HG03575 (cell line): Measurements from ENCODE around the gene STUM.
A peak's percentile ranks its signal among the peaks of the same experiment; 100 is the strongest.

Experiments used
- ATAC-seq: cut with Tn5 transposase; IDR thresholded peaks from one replicate; pipeline ENCODE4 v1.9.1; 2021; ENCODE audit not compliant: unreplicated experiment, insufficient number of reproducible peaks, low FRiP score; ENCODE audit errors: extremely low read depth

Gene STUM

DNA sequence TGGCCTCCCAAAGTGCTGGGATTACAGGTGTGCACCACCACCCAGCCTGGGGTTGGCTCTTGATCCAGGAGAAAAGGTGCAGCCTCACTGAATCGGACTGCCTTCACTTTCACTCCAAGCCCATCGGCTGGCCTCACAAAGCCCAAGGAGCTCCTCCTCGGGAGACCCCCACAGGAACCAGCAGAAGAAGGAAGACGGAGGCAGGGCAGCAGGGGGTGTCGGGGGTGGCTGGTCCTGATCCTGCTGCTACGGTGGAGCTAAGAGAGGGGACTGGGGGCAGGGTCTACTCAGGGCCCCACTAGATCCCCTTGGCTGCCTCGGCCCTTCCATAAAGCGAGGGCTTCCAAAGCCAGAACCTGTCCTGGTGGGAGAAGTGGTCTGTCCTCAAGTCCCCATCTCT is 93.9 kb downstream of the STUM start:
- ATAC-seq, result no peak

DNA sequence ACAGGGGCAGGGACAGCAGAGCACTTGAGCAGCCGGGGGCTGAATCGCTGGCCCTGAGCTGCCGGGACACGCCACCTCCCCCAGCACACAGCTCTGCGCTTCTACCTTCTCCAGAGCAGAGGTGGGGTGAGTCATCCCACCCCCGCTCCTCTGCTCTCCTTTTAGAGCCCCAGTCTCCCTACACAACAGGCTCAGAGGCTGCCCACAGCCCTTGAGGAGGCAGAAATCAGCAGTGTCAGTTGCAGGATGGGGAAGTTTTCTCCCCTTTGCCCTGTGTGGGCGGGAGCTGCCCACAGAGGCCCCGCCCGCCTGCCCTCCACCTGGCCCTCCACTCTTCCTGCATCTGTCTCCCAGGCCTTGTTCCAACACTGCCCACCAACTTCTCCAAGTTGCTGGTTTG is 94.6 kb downstream of the STUM start:
- ATAC-seq, result no peak

DNA sequence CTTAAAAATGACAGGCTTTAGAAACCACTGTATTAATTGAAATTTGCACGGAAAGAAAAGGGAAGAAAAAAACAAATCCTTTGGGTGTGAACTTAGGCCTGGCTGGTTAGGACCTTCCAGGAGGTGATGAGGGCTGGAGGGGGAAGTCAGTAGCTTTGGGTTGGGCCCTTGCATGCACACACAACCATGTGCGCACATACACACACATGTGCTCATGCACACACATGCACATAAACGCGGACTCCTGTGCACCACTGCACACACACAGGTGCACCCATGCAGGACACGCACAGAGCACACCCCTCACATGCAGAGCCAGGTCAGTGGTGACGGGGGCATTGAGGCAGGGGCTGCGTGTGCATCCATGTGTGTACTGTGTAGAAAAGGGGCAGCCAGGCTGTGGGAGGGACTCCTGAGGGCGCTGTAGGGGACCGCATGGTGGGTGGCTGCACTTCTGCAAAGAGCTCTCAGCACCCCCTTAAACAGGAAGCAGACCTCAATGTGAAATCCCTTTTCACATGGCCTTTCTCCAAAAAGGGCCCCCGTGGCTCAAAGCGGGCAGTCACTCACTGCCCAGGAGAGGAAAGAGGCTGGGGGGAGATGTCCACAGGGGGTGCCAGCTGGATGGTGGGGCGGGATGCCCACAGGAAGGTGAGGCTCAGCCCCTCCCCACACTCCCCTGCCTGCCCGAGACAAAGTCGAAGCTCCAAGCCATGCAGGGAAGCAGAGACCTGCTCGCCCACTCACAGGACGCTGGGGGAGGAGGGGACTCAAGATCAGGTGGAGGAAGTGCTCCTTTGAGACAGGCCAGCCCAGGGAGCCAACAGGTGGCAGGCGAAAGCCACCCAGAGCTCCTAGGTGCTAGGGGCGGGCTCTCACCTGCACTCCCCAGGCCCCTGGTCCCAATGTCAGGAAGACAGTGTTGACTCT is 95.3 kb downstream of the STUM start:
- ATAC-seq, result no peak

DNA sequence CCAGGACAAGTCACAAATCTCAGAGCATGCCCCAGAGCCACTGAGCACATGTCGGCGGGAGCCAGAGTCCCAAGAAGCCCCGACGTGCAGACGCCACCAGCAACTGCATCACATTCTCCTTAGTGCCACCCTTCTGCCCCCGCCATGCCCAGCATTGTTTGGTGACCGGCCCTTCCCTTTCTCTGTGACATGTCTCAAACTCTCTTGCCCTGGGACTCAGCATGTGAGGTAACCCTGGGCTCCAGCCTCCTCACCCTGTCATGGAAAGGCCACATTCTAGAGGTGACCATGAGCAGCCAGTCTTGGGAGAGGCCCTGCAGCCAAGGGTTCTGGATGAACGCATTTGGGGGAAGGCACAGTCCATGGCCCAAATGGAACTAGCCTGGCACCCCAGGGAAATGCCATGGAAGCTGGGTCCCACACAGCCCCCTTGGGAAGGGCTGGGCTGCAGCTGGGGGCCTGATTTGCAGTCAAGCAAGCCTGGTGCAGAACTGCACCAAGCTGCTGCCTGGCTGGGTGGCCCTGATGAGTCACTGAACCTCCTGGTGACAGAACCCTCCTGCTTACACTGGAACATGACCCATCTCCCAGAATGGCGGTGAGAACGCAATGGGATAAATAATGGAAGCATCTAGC is 96.1 kb downstream of the STUM start:
- ATAC-seq, result no peak

DNA sequence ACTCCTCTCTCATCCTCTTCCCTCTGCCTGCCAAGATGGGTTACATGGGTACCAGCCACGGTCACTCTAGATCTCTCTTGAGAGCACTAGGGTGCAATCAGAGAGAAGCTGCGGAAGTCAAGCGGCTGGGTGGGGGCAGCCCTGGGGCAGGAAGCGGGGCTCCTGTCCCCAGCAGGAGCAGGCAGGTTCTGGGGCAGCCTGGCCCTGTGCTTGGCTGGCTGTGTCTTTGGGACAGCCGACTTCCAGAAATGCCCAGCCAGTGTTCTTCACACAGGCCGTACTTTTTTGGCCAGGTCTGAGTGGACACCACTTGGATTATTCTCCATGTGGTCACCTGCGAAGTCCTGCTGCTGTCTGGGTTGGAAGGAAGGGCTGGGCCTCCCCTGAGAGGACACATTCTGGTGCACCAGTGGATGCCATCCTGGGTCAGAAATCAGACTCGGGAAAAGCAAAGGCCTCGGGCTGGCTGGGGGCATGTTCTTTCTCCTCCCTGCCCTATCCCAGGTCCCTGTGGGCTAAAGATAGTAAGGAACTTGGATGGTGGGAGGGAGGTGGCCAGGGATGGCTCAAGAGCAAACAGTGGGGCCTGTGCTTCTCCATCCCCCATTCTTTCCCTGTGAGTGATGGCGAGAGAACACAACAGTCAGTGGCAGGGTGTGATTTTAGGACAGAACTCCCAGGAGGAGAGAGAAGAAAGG is 96.9 kb downstream of the STUM start:
- ATAC-seq, result no peak

DNA sequence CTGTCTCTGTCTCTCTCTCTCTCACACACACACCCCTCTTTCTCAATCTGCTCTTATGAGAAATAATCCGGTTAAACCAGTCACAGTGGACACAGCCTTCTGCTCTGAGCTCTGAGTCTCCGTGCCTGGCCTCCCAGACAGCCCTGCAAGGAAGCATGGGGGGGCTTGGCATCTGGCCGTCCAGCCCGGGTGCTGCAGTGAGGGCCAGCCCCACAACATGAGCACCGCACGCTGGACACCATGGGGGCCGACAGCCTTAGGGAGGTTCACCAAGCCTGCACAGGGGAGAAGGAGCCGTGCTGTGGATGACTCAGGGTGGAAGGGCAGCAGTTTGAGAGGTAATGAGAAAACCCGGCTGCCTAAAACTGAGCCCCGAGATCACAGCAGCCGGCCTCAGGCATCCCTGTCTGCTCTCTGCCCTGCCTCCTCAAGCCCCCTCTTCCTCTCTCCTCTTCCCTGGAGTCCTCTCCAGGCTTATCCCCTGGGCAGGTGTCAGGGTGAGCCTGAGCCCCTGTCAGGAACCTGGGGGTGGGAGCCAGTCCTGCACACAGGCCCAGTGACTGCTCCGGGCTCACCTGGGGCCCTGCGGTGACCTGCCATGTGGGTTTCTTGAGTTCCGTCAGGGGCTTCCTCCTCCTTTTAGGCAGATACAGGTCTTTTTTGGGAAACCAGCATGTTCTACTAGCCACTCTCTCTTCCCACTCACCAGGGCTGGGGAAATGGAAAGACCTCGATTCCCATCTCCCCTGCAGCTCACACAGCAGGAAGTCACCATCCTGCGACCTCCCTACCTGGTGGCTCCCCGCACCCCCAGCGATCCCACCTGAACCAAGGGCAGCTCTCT is 97.7 kb downstream of the STUM start:
- no peak for ATAC-seq

DNA sequence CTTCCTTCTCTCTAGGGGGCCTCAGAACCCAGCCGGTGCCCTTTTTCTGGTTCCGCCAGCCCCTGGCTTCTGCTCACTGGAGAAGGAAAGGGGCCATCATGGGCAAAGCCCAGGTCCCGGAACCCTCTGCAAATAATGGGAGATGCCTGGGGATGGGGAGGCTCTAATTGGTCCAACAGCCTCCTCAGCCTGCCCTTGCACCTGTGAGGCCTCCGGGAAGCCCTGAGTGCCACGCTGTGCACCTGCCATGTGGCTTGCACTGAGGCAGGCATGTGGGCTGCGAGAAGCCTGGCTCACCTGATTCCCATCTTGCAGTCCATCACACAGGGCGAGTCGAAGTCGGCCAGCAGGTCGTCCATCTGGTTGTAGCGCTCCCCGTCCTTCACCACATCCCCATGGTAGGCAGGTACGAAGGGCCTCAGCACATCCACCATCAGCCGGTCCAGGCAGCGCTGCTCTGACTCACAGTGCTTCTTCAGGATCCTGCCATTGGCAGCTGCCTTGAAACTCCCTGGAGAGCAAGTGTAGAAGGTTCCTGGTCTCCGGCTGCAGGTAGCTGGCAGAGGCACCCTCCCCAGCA is 98.4 kb downstream of the STUM start:
- no peak for ATAC-seq

DNA sequence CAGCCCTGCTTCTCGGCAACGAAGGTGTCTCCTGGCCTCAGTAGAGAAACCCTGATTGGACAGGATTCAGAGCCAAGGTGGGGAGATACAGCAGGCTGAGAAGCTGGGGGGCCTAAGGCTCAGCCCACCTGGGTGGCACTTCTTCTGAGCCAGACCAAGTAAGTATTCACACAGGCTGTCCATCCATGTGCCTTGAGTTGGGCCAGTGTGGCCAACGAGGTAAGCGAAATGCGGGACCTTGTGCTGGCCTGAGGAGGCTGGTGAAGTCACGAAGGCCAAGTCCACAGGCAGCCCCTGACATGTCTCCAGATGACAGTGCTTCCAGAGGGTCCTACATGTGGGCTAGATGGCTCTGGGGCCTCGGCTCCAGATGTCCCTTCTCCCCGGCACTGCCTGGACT is 99.2 kb downstream of the STUM start:
- ATAC-seq, result no peak

DNA sequence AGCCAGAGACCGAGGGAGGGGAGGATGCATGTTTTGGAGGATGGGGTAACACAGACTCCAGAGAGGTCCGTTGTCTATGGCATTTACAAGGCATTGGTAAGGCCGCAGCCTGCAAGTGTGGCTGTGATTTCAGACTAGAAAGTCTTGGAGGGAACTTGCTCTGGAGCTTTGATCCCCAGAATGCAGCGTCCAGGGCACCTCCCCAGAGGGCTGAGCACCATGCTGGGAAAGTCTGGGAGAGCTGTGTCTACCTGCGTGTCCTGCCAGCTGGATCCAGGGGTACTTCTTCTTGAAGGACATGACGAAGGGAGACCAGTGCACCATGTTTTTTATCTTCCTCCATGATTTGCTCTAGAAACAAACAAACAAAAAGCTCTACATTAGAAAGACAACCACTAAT is 99.9 kb downstream of the STUM start:
- no peak for ATAC-seq

DNA sequence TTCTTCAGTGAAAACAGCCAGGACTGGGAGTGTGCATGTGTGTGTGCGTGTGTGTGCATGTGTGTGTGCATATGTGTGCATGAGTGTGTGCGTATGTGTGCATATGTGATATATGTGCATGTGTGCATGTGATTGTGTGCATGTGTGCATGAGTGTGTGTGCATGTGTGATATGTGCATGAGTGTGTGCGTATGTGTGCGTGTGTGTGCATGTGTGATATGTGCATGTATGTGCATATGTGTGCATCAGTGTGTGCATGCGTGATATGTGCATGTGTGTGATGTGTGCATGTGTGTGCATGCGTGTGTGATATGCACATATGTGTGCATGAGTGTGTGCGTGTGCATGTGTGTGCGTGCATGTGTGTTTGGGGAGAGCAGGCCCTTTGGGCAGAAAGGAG is 100.7 kb downstream of the STUM start:
- no peak for ATAC-seq

DNA sequence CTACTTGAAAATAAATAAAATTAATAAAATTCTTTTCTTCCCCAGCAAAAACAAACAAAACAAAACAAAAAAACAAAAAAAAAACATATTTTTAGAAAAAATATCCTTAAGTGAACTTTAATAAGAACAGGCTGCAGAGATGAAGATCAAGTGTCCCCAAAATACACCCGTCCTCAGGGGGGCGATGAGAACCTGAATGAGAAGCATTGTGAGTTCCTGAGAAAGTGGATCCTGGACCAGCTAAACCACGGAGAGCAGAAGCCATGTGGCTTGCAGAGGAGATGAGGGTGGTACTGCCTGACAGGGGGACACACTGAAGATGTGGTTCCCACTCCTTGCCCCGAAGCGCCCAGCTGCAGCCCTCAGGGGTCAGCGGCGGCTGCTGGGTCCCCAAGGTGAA is 101.2 kb downstream of the STUM start:
- ATAC-seq, result no peak

DNA sequence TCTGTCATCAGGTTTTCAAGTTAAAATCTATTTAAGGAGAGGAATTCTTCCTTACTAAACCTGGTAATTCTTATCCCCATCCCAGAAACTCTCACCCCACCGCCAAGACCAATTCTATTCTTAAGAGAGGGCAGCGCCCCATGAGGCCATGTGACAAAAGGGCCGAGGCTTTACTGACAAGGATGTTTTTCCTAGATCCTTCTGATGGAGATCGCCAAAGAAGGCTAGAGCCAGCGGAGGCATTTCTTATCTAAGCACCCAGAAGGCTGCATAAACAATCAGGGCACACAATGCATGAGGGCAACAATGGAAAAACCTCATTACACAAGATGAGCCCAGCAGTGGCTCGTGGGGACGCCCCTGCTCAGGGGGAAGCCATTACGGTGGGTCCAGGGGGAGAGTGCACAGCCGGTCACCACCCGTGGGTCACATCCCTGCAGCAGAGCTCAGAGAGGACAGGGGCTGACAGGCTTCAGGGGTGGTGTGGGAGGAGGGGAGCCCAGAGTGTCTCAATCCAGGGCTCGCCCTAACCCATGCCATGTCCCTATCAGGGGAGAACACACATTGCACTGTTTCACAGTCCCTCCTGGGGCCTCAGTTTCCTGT is 101.8 kb downstream of the STUM start:
- ATAC-seq, result no peak

DNA sequence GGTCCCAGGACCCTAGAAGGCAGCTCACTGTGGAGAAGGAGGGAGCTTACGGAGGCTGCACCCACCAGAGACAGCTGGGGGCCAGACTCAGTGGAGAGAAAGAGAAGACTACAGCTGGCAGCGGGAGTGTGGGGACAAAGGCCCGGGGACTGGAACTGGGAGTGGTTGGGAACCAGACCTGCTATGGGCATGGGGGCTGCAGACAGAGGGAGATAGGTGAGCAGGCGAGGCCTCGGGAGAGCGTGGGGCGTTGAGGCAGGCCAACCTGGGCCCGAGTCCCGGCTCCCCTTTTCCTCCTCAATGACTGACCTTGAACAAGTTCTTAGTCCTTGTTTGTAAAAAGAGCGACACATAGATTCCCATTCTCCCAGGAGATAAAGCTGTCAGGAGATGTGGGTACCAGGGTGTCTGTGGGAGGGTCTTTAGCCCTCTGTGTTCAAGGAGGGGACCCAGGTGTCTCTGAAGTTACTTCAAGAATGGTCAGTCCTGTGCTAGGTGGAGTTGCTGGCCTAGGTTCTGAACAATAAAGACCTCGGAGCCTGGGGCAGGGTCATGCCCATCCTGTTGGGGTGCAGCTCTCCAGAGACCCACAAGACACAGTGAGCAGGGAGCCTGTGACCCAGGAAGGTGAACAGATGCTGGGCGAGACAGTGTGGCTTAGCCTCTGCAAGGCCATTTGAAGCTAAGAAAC is 102.6 kb downstream of the STUM start:
- no peak for ATAC-seq

DNA sequence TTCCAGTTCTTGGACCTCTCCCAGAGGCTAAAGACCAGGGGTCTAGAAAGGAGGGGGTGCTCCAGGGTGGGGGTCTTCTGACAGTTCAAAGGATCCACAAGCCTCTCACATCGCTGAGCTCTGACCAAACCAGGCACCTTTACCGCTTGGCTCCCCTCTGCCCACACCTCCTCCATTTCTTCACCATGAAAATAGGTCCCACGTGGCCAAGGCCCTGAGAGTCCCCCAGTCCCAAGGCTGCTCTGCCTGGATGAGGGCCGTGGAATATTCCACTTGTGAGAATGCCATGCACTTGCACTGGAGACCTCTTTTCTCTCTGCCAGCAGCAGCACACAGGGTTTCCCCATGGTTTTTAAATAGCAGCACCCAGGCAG is 103.2 kb downstream of the STUM start:
- ATAC-seq, result no peak

DNA sequence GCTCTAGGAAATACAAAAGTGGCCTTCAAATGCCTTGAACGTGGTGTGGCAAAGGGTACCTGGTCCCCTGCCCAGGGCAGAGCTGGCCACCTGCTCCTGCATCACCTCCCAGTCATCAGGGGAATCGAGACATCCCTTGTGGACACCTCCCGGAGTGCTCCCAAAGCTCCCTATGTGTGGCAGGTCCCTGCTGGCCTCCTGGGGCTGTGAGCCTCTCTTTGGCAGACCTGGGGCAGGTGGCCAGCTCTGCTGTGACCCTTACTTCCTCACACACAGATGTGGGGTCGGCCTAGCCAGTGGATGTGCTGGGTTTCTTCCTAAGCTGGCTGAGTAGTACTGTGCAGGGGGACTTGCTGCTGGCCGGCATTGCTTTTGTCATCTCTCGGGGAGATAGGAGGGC is 104.0 kb downstream of the STUM start:
- no peak for ATAC-seq

DNA sequence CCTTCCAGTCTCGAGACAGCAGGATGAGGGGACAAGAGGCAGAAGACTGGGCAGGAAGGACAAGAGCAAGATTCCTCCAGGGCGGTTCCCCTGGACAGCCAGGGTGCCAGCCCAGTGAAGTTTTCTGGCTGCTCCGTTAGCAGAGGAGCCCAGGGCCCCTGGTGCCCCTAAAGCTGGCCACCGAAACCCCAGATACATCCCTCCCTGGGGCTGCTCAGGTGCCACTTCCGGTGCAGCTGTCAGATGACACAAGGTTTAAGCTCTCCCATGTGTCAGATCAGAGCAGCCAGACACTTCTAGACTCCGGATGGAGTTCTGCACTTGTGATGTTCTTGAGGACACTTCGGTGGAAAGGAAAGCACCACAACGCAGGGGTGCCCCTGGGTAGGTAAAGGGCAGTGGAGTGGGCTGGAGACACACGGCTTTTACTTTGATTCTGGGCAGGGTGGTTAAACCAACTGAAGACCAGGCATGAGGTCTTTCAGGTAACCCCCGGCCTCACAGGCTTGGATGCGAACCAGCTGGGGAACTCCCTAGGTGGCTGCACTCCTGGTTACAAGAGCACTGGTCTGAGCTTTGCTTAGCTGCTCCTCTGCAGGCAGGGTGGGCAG is 104.9 kb downstream of the STUM start:
- peak; percentile 37 for ATAC-seq

DNA sequence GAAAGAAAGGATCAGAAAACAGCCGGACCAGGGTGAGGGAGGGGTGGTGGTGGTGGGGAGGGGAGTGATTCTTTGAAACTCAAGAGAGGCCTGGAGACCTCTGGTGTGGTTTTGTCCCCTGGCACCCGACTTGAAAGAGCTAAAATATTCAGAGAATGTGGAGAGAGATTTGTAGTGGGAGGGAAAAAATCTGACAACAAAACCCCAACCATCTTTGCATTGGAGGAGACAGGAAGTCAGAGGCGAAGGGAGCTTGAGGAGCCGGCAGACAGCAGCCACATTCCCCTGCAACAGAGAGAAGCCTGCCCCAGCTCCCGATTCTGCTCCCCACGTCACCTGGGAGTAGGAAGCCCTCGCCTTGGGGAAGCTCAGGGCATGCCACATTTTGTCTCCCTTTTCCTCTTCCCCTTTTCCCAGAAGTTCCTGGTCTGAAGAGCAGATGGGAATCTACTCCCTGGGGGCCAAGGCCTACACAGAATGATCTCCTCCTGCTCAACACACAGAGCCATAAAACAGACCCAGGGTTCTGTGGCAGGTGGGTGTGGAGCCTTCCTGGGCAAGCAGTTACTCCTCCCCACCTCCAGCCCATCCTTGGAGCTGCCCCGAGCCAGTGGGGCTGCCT is 105.6 kb downstream of the STUM start:
- no peak for ATAC-seq
